Astrocyte (in vitro differentiated cells and primary cell): ENCODE data around the gene TSC1. TPM values are rescaled to one million over a fixed set of nuclear protein-coding genes. Genes with fewer than 3 reads are reported as not detected.

Experiments
- DNase-seq: peaks from one replicate; pipeline ENCODE4 v3.0.0-alpha.2; 2010; ENCODE audit warnings: low read depth
- FAIRE-seq: peaks from 2 replicates; lab custom pipeline; 2011; peaks lifted over from hg19 to GRCh38; lab: Jason Lieb, UNC
- H2AFZ ChIP-seq: 2 replicates; pipeline ENCODE4 v1.6.0; 2012; ENCODE audit warnings: low read depth, low read length, inconsistent platforms
- H3K27ac ChIP-seq: 2 replicates; pipeline ENCODE4 v1.5.1; 2011; ENCODE audit warnings: low read depth, low read length, inconsistent platforms
- H3K27me3 ChIP-seq: 2 replicates; pipeline ENCODE4 v1.6.0; 2011; ENCODE audit warnings: low read length, inconsistent platforms; ENCODE audit not compliant: insufficient read depth
- H3K36me3 ChIP-seq: 2 replicates; pipeline ENCODE4 v1.5.1; 2011; ENCODE audit warnings: low read length, inconsistent platforms; ENCODE audit not compliant: insufficient read depth
- H3K4me1 ChIP-seq: 2 replicates; pipeline ENCODE4 v1.5.1; 2011; ENCODE audit warnings: low read length, inconsistent platforms; ENCODE audit not compliant: insufficient read depth
- H3K4me2 ChIP-seq: 2 replicates; pipeline ENCODE4 v1.6.0; 2012; ENCODE audit warnings: low read length, inconsistent platforms
- H3K4me3 ChIP-seq: 2 replicates; pipeline ENCODE4 v1.5.1; 2011; ENCODE audit warnings: low read depth, mild to moderate bottlenecking, low read length, inconsistent platforms; ENCODE audit not compliant: insufficient read depth
- H3K79me2 ChIP-seq: 2 replicates; pipeline ENCODE4 v1.6.0; 2012; ENCODE audit warnings: mild to moderate bottlenecking, low read length, inconsistent platforms; ENCODE audit not compliant: insufficient read depth
- H3K9ac ChIP-seq: 2 replicates; pipeline ENCODE4 v1.6.0; 2012; ENCODE audit warnings: mild to moderate bottlenecking, low read length, inconsistent platforms
- H3K9me3 ChIP-seq: 2 replicates; pipeline ENCODE4 v1.5.1; 2012; ENCODE audit warnings: low read depth, mild to moderate bottlenecking, low read length, inconsistent platforms; ENCODE audit not compliant: insufficient read depth
- H4K20me1 ChIP-seq: 2 replicates; pipeline ENCODE4 v1.6.0; 2012; ENCODE audit warnings: low read length, inconsistent platforms; ENCODE audit not compliant: insufficient read depth
- H3K27ac Mint-ChIP-seq: one replicate; pipeline ENCODE4 v1.8.0; 2021; ENCODE audit warnings: mild to moderate bottlenecking, mixed read lengths; ENCODE audit not compliant: unreplicated experiment
- H3K27me3 Mint-ChIP-seq: one replicate; pipeline ENCODE4 v1.8.0; 2021; ENCODE audit warnings: low read depth, mixed read lengths; ENCODE audit not compliant: unreplicated experiment
- H3K36me3 Mint-ChIP-seq: one replicate; pipeline ENCODE4 v1.8.0; 2021; ENCODE audit warnings: low read depth, mixed read lengths; ENCODE audit not compliant: unreplicated experiment
- H3K4me1 Mint-ChIP-seq: one replicate; pipeline ENCODE4 v1.8.0; 2021; ENCODE audit warnings: low read depth, mixed read lengths; ENCODE audit not compliant: unreplicated experiment
- H3K4me3 Mint-ChIP-seq: one replicate; pipeline ENCODE4 v1.8.0; 2021; ENCODE audit warnings: mild to moderate bottlenecking, moderate library complexity, mixed read lengths; ENCODE audit not compliant: unreplicated experiment
- H3K9me3 Mint-ChIP-seq: one replicate; pipeline ENCODE4 v1.8.0; 2021; ENCODE audit warnings: mild to moderate bottlenecking, mixed read lengths; ENCODE audit not compliant: unreplicated experiment
- CTCF ChIP-seq: IDR thresholded peaks from 2 replicates; pipeline ENCODE4 v1.5.1; 2011; ENCODE audit warnings: low read depth, mild to moderate bottlenecking, inconsistent platforms, low read length, moderate library complexity; ENCODE audit not compliant: insufficient read depth
- EZH2 ChIP-seq: IDR thresholded peaks from 2 replicates; pipeline ENCODE4 v1.6.1; 2012; ENCODE audit warnings: mild to moderate bottlenecking, low read length, inconsistent platforms; ENCODE audit not compliant: insufficient read depth
- total RNA-seq: library from RNA; stranded (reverse); gene quantifications from 2 replicates; pipeline ENCODE4 v1.2.1, GENCODE V29; 2021

Gene TSC1
- total RNA-seq, 1 donor from 2014 or later, result 50.6 TPM

- no peaks in the 10 kb centered on the region for H3K27me3 ChIP-seq
- no peak overlapping the region for H3K9ac ChIP-seq
- H4K20me1 ChIP-seq, result no peaks in the 10 kb centered on the region
- no peaks in the 10 kb centered on the region for H3K4me1 ChIP-seq
- H3K9me3 ChIP-seq, result no peaks in the 10 kb centered on the region
- no peak overlapping the region for H3K4me3 ChIP-seq
- no peak for FAIRE-seq
- H3K4me2 ChIP-seq, result no peak overlapping the region
- H2AFZ ChIP-seq, result no peak overlapping the region
- no peaks in the 10 kb centered on the region for H3K9me3 Mint-ChIP-seq
- H3K79me2 ChIP-seq, result no peaks in the 10 kb centered on the region
- H3K27ac Mint-ChIP-seq, result no peak overlapping the region
- no peaks in the 10 kb centered on the region for H3K4me1 Mint-ChIP-seq
- no peak overlapping the region for H3K27ac ChIP-seq
- DNase-seq, result no peak
- TF ChIP-seq CTCF, result no peak
- TF ChIP-seq EZH2, result no peak
- no peak overlapping the region for H3K4me3 Mint-ChIP-seq
- peaks cover 29% of the 10 kb centered on the region for H3K36me3 Mint-ChIP-seq
- peaks cover 22% of the 10 kb centered on the region for H3K36me3 ChIP-seq
- no peaks in the 10 kb centered on the region for H3K27me3 Mint-ChIP-seq
Measured at GRCh38 chr9:132892400-132892799, 52.0 kb downstream of the TSC1 start.

GRCh38 chr9:132888151-132888550 is 56.3 kb downstream of the TSC1 start:
- Histone ChIP-seq H3K79me2 (no peaks in the 10 kb centered on the region), H3K4me2 (no peak overlapping the region), H3K4me3 (no peak overlapping the region), H3K9ac (no peak overlapping the region), H3K9me3 (no peaks in the 10 kb centered on the region), H3K4me1 (no peaks in the 10 kb centered on the region), H3K27ac (no peak overlapping the region), H2AFZ (no peak overlapping the region), H4K20me1 (no peaks in the 10 kb centered on the region), H3K36me3 (no peaks in the 10 kb centered on the region), H3K27me3 (no peaks in the 10 kb centered on the region)
- H3K9me3 Mint-ChIP-seq, result no peaks in the 10 kb centered on the region
- no peak for DNase-seq
- H3K27ac Mint-ChIP-seq, result no peak overlapping the region
- TF ChIP-seq CTCF, result no peak
- TF ChIP-seq EZH2, result no peak
- no peak for FAIRE-seq
- no peak overlapping the region for H3K4me3 Mint-ChIP-seq
- H3K4me1 Mint-ChIP-seq, result no peaks in the 10 kb centered on the region
- H3K36me3 Mint-ChIP-seq, result peaks cover 10% of the 10 kb centered on the region
- peaks cover 3% of the 10 kb centered on the region for H3K27me3 Mint-ChIP-seq

- no peak for FAIRE-seq
- Histone ChIP-seq H3K4me2 (no peak overlapping the region), H3K4me1 (no peaks in the 10 kb centered on the region), H3K27me3 (no peaks in the 10 kb centered on the region), H4K20me1 (no peaks in the 10 kb centered on the region), H2AFZ (no peak overlapping the region), H3K9ac (no peak overlapping the region), H3K36me3 (no peaks in the 10 kb centered on the region), H3K4me3 (no peak overlapping the region), H3K79me2 (no peaks in the 10 kb centered on the region), H3K9me3 (no peaks in the 10 kb centered on the region), H3K27ac (no peak overlapping the region)
- Mint-ChIP-seq H3K27me3 (peaks cover 3% of the 10 kb centered on the region), H3K9me3 (no peaks in the 10 kb centered on the region), H3K4me1 (peaks cover 3% of the 10 kb centered on the region), H3K4me3 (no peak overlapping the region), H3K27ac (no peak overlapping the region), H3K36me3 (peaks cover 10% of the 10 kb centered on the region)
- no peak for DNase-seq
- TF ChIP-seq CTCF (no peak), EZH2 (no peak)
Measured at GRCh38 chr9:132887181-132888120, 57.0 kb downstream of the TSC1 start.
